MM.1S (cell line): ENCODE measurements around the gene NRXN3.

Experiments
- DNase-seq: peaks from one replicate; pipeline ENCODE4 v3.0.0-alpha.2; 2015
- H2AFZ ChIP-seq: fragments of 300-600 bp; sonication (generic); 2 replicates; pipeline ENCODE4 v1.6.0; 2016; ENCODE audit warnings: antibody characterized with exemption, low read length
- H3F3A ChIP-seq: fragments of 300-600 bp; sonication (generic); 2 replicates; pipeline ENCODE4 v1.6.1; 2016; ENCODE audit warnings: mild to moderate bottlenecking, antibody characterized with exemption, low read length, moderate library complexity, mixed read lengths; ENCODE audit not compliant: insufficient read depth
- H3K27ac ChIP-seq: fragments of 300-600 bp; sonication (generic); 2 replicates; pipeline ENCODE4 v1.5.1; 2016; ENCODE audit warnings: mild to moderate bottlenecking, low read length
- H3K27me3 ChIP-seq: fragments of 300-600 bp; sonication (generic); replicated peaks from 2 replicates; pipeline ENCODE4 v1.6.0; 2016; ENCODE audit warnings: low read length; ENCODE audit not compliant: insufficient read depth
- H3K36me3 ChIP-seq: fragments of 300-600 bp; sonication (generic); replicated peaks from 2 replicates; pipeline ENCODE4 v1.6.1; 2016; ENCODE audit warnings: mild to moderate bottlenecking, low read length, mixed read lengths; ENCODE audit not compliant: insufficient read depth
- H3K4me1 ChIP-seq: fragments of 300-600 bp; sonication (generic); 2 replicates; pipeline ENCODE4 v1.6.1; 2016; ENCODE audit warnings: low read length, mixed read lengths
- H3K4me2 ChIP-seq: fragments of 300-600 bp; sonication (generic); 2 replicates; pipeline ENCODE4 v1.6.0; 2016; ENCODE audit warnings: low read depth, low read length
- H3K4me3 ChIP-seq: fragments of 300-600 bp; sonication (generic); 2 replicates; pipeline ENCODE4 v1.5.1; 2016; ENCODE audit warnings: low read length, mixed read lengths
- H3K79me2 ChIP-seq: fragments of 300-600 bp; sonication (generic); 2 replicates; pipeline ENCODE4 v1.6.1; 2016; ENCODE audit warnings: mixed run types, low read length, mixed read lengths
- H3K9ac ChIP-seq: fragments of 300-600 bp; sonication (generic); 2 replicates; pipeline ENCODE4 v1.6.1; 2016; ENCODE audit warnings: low read length, mixed read lengths
- H3K9me2 ChIP-seq: fragments of 300-600 bp; sonication (generic); replicated peaks from 2 replicates; pipeline ENCODE4 v1.6.1; 2016; ENCODE audit warnings: mild to moderate bottlenecking, low read length, mixed read lengths; ENCODE audit not compliant: insufficient read depth
- H3K9me3 ChIP-seq: fragments of 300-600 bp; sonication (generic); replicated peaks from 2 replicates; pipeline ENCODE4 v1.6.1; 2016; ENCODE audit warnings: mild to moderate bottlenecking, low read length, mixed read lengths; ENCODE audit not compliant: insufficient read depth
- H4K20me1 ChIP-seq: fragments of 300-600 bp; sonication (generic); 2 replicates; pipeline ENCODE4 v1.6.1; 2016; ENCODE audit warnings: mild to moderate bottlenecking, low read length, moderate library complexity, mixed read lengths; ENCODE audit not compliant: insufficient read depth
- CTCF ChIP-seq: fragments of 300-600 bp; sonication (generic); IDR thresholded peaks from 2 replicates; pipeline ENCODE4 v1.5.1; 2016; ENCODE audit warnings: antibody characterized with exemption, low read length, mixed read lengths
- EZH2 ChIP-seq: fragments of 300-600 bp; sonication (generic); optimal IDR thresholded peaks from 2 replicates; pipeline ENCODE3; 2017; ENCODE audit warnings: low read depth, mild to moderate bottlenecking, antibody characterized with exemption, low read length, mixed read lengths
- EZH2phosphoT487 ChIP-seq: fragments of 300-600 bp; sonication (generic); IDR thresholded peaks from 2 replicates; pipeline ENCODE4 v1.6.1; 2018; ENCODE audit warnings: antibody characterized with exemption, low read length

NRXN3 gene

DNA sequence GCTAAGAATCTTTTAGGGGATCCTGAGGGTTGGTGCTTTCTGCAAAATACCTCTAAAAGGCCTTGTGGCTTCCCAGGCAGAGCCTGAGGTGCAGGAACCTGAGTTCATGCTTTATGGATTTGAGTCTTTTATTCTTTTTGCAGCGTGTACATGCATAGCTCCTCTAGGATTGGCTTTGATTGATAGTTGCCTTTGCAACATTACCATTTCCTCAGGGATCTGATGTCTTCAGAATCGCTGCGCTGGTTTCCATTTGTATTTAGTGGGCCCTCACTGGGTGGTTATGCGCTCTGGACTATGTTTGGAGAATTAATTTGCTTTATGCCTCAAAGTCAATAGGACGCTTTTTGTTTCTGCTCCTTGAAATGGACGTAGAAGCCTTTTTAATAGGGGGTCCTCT, 16.1 kb downstream of the NRXN3 start:
- Histone ChIP-seq H3K4me3 (no peak overlapping the region), H3K9ac (no peak overlapping the region), H3K27me3 (no peaks in the 10 kb centered on the region), H3K27ac (no peak overlapping the region), H3K36me3 (no peaks in the 10 kb centered on the region), H2AFZ (no peak overlapping the region), H3K9me2 (no peaks in the 10 kb centered on the region), H3F3A (no peaks in the 10 kb centered on the region), H3K79me2 (no peaks in the 10 kb centered on the region), H3K4me2 (no peak overlapping the region), H3K4me1 (no peaks in the 10 kb centered on the region), H3K9me3 (no peaks in the 10 kb centered on the region), H4K20me1 (no peaks in the 10 kb centered on the region)
- no peak for DNase-seq
- TF ChIP-seq EZH2phosphoT487 (no peak), EZH2 (no peak), CTCF (no peak)

- H3K9ac ChIP-seq, result no peak overlapping the region
- no peak overlapping the region for H3K4me2 ChIP-seq
- TF ChIP-seq CTCF, result no peak
- TF ChIP-seq EZH2, result no peak
- no peak for TF ChIP-seq EZH2phosphoT487
- no peak for DNase-seq
- H3K4me1 ChIP-seq, result no peaks in the 10 kb centered on the region
- no peak overlapping the region for H3K4me3 ChIP-seq
- no peaks in the 10 kb centered on the region for H3K27me3 ChIP-seq
- no peaks in the 10 kb centered on the region for H3K9me2 ChIP-seq
- no peak overlapping the region for H2AFZ ChIP-seq
- H4K20me1 ChIP-seq, result no peaks in the 10 kb centered on the region
- no peaks in the 10 kb centered on the region for H3K79me2 ChIP-seq
- H3K9me3 ChIP-seq, result no peaks in the 10 kb centered on the region
- no peaks in the 10 kb centered on the region for H3K36me3 ChIP-seq
- H3F3A ChIP-seq, result no peaks in the 10 kb centered on the region
- no peak overlapping the region for H3K27ac ChIP-seq
Measured at GRCh38 chr14:78188882-78189281, 18.7 kb downstream of the NRXN3 start.

- no peaks in the 10 kb centered on the region for H4K20me1 ChIP-seq
- no peaks in the 10 kb centered on the region for H3K27me3 ChIP-seq
- H3K36me3 ChIP-seq, result no peaks in the 10 kb centered on the region
- no peak overlapping the region for H3K4me2 ChIP-seq
- no peak overlapping the region for H2AFZ ChIP-seq
- DNase-seq, result no peak
- no peak overlapping the region for H3K9ac ChIP-seq
- no peaks in the 10 kb centered on the region for H3K79me2 ChIP-seq
- no peaks in the 10 kb centered on the region for H3K4me1 ChIP-seq
- no peak overlapping the region for H3K27ac ChIP-seq
- H3K9me3 ChIP-seq, result no peaks in the 10 kb centered on the region
- TF ChIP-seq CTCF, result no peak
- no peak for TF ChIP-seq EZH2phosphoT487
- TF ChIP-seq EZH2, result no peak
- no peaks in the 10 kb centered on the region for H3F3A ChIP-seq
- no peak overlapping the region for H3K4me3 ChIP-seq
- no peaks in the 10 kb centered on the region for H3K9me2 ChIP-seq
Measured at GRCh38 chr14:78195431-78195830, 25.3 kb downstream of the NRXN3 start.
